Endothelial cell (in vitro differentiated cells): Measurements from ENCODE around the gene FNIP2. TPM values are rescaled to one million over a fixed set of nuclear protein-coding genes. Genes with fewer than 3 reads are reported as not detected.
"Not testable (repeated sequence)": the region's sequence is repeated elsewhere in the genome, so short reads cannot be mapped to it uniquely, and the experiment has no call there.

Experiments
- DNase-seq: peaks from one replicate; pipeline ENCODE4 v3.0.0; 2021; ENCODE audit warnings: low spot score
- H3K27ac Mint-ChIP-seq: one replicate; pipeline ENCODE4 v1.8.0; 2021; ENCODE audit warnings: mixed read lengths, inconsistent platforms; ENCODE audit not compliant: unreplicated experiment
- H3K27me3 Mint-ChIP-seq: one replicate; pipeline ENCODE4 v1.8.0; 2021; ENCODE audit warnings: mild to moderate bottlenecking, moderate library complexity, mixed read lengths, inconsistent platforms; ENCODE audit not compliant: unreplicated experiment
- H3K36me3 Mint-ChIP-seq: one replicate; pipeline ENCODE4 v1.8.0; 2021; ENCODE audit warnings: mild to moderate bottlenecking, low read depth, mixed read lengths, inconsistent platforms; ENCODE audit not compliant: unreplicated experiment
- H3K4me1 Mint-ChIP-seq: one replicate; pipeline ENCODE4 v1.8.0; 2021; ENCODE audit warnings: mild to moderate bottlenecking, mixed read lengths, inconsistent platforms; ENCODE audit not compliant: unreplicated experiment
- H3K4me3 Mint-ChIP-seq: one replicate; pipeline ENCODE4 v1.8.0; 2021; ENCODE audit warnings: mild to moderate bottlenecking, mixed read lengths, inconsistent platforms; ENCODE audit not compliant: unreplicated experiment
- H3K9me3 Mint-ChIP-seq: one replicate; pipeline ENCODE4 v1.8.0; 2021; ENCODE audit warnings: mixed read lengths, inconsistent platforms; ENCODE audit not compliant: unreplicated experiment
- total RNA-seq: library from RNA; stranded (reverse); fragmentation: NEBNext Ultra II Directional; extraction: Animal tissue kit (Norgen Biotek cat#: 25700); gene quantifications from one replicate; pipeline ENCODE4 v1.2.1, GENCODE V29; 2021; ENCODE audit not compliant: unreplicated experiment
- TF ChIP-seq, protein P1 (sequence below): fragments of 200-600 bp; sonication (generic); IDR thresholded peaks from one replicate; pipeline ENCODE4 v1.5.0; 2021; ENCODE audit warnings: antibody characterized with exemption; ENCODE audit not compliant: unreplicated experiment

The FNIP2 gene
- total RNA-seq, 1 donor from 2014 or later = 34.3 TPM

DNA sequence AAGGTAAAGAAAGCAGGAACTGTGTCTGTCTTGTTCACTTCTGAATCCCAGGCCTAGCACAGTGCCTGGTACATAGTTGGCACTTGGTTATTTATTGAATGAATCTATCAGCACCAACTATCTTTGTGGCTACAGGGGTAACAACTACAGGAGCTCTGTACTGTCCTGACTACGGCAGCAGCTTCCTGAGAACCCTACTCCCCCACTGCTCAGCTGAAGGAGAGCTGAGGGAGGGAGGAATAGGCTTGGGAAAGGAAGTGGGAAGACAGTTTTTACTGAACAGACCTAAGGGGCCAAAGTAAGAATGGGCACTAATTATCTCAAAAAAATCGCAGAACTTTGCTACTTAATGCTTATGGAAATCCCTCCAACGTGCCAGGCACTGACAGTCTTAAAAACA lies 178.0 kb downstream of the FNIP2 start:
- no peaks in the 10 kb centered on the region for H3K27me3 Mint-ChIP-seq
- H3K4me3 Mint-ChIP-seq = no peak overlapping the region
- no peak for DNase-seq
- peaks cover 2% of the 10 kb centered on the region for H3K36me3 Mint-ChIP-seq
- H3K27ac Mint-ChIP-seq = no peak overlapping the region
- H3K4me1 Mint-ChIP-seq = no peaks in the 10 kb centered on the region
- TF ChIP-seq, protein P1, sequence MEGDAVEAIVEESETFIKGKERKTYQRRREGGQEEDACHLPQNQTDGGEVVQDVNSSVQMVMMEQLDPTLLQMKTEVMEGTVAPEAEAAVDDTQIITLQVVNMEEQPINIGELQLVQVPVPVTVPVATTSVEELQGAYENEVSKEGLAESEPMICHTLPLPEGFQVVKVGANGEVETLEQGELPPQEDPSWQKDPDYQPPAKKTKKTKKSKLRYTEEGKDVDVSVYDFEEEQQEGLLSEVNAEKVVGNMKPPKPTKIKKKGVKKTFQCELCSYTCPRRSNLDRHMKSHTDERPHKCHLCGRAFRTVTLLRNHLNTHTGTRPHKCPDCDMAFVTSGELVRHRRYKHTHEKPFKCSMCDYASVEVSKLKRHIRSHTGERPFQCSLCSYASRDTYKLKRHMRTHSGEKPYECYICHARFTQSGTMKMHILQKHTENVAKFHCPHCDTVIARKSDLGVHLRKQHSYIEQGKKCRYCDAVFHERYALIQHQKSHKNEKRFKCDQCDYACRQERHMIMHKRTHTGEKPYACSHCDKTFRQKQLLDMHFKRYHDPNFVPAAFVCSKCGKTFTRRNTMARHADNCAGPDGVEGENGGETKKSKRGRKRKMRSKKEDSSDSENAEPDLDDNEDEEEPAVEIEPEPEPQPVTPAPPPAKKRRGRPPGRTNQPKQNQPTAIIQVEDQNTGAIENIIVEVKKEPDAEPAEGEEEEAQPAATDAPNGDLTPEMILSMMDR = no peak
- no peaks in the 10 kb centered on the region for H3K9me3 Mint-ChIP-seq

DNA sequence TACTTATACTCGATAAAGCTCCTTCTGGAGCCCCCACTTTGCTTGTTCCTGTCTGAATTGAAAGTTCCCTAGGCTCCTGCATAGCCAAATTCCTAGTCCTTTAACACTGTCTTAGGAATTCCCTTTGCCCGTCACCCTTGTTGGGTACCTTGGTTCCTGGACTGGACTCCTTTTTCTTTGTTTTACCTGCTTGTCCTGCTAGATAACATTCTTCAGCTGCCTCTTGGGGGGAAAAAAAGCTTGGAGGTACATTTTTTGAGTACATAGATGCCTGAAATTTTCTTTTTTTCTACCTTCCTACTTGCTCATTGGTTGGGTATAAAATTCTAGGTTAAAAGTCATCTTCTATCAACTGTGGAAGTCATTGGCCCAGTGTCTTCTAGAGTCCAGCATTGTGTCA lies 179.2 kb downstream of the FNIP2 start:
- DNase-seq = no peak
- Mint-ChIP-seq H3K4me3 (no peak overlapping the region), H3K27me3 (no peaks in the 10 kb centered on the region), H3K9me3 (peaks cover 11% of the 10 kb centered on the region), H3K27ac (no peak overlapping the region), H3K4me1 (no peaks in the 10 kb centered on the region), H3K36me3 (peaks cover 12% of the 10 kb centered on the region)
- TF ChIP-seq, protein P1 = no peak

DNA sequence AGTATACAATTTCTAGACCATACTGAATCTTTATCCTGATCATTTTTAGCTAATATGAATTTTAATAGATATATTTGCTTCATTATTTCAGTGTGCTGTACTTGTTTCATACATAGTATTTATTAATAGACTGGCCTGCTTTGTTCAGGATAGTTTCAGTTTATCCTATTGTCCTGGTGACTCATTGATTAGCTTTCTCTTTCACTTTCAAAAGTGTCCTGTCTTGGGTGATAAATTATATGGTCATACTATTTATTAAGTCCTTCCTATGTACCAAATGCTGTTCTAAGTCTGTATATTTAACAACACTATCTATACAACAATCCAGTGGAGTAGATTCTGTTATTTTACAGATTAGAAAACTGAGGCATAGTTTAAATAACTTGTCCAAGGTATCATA lies 180.3 kb downstream of the FNIP2 start:
- Mint-ChIP-seq H3K36me3 (peaks cover 16% of the 10 kb centered on the region), H3K4me3 (no peak overlapping the region), H3K9me3 (peaks cover 11% of the 10 kb centered on the region), H3K27me3 (no peaks in the 10 kb centered on the region), H3K4me1 (no peaks in the 10 kb centered on the region), H3K27ac (no peak overlapping the region)
- TF ChIP-seq, protein P1 = no peak
- DNase-seq = no peak

DNA sequence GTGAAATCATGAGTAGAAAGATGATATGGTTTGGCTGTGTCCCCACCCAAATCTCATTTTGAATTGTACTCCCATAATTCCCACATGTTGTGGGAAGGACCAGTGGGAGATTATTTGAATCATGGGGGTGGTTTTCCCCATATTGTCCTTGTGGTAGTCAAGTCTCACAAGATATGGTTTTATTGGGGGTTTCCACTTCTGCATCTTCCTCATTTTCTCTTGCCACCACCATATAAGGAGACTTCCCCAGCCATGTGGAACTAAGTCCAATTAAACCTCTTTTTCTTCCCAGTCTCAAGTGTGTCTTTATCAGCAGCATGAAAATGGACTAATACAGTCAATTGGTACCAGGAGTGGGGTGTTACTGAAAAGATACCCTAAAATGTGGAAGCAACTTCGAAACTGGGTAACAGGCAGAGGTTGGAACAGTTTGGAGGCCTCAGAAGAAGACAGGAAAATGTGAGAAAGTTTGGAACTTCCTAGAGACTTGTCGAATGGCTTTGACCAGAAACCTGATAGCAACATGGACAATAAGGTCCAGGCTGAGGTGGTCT lies 183.5 kb downstream of the FNIP2 start:
- H3K27ac Mint-ChIP-seq, H3K27me3 Mint-ChIP-seq, H3K4me3 Mint-ChIP-seq, H3K4me1 Mint-ChIP-seq, DNase-seq: not testable (repeated sequence)
- H3K9me3 Mint-ChIP-seq = peaks cover 11% of the 10 kb centered on the region
- peaks cover 19% of the 10 kb centered on the region for H3K36me3 Mint-ChIP-seq

DNA sequence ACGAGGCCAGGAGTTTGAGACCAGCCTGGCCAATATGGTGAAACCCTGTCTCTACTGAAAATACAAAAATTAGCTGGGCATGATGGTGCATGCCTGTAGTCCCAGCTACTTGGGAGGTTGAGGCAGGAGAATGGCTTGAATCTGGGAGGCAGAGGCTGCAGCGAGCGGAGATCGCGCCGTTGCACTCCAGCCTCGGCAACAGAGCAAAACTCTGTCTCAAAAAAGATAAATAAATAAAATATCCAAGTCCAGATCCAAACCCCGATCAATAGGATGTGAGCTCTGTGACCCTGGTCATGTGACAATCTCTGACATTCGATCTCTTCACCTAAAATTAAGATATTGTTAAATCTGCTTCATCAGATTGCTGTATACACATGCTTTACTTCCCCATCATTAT lies 187.5 kb downstream of the FNIP2 start:
- H3K27me3 Mint-ChIP-seq, H3K4me3 Mint-ChIP-seq, H3K27ac Mint-ChIP-seq, DNase-seq, H3K4me1 Mint-ChIP-seq: not testable (repeated sequence)
- Mint-ChIP-seq H3K9me3 (peaks cover 11% of the 10 kb centered on the region), H3K36me3 (peaks cover 19% of the 10 kb centered on the region)

DNA sequence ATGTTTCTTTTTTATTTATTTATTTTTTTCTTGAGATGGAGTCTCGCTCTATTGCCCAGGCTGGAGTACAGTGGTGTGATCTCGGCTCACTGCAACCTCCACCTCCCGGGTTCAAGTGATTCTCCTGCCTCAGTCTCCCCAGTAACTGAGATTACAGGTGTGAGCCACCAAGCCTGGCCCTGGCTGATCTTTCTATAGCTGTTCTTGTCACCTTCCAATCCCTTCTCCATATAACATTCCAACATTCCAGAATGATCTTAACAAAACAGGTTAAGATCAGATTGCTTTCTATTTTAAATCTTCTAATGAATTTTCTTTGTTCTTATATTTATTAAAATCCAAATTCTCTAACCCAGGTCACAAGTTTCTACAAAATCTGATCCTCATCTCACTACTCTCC lies 188.1 kb downstream of the FNIP2 start:
- H3K9me3 Mint-ChIP-seq = peaks cover 10% of the 10 kb centered on the region
- H3K4me1 Mint-ChIP-seq, H3K4me3 Mint-ChIP-seq, H3K27ac Mint-ChIP-seq, DNase-seq, H3K27me3 Mint-ChIP-seq: not testable (repeated sequence)
- H3K36me3 Mint-ChIP-seq = peaks cover 16% of the 10 kb centered on the region

Other genes with a start within 250 kb of the FNIP2 start
- gene RXFP1, start 247.1 kb upstream of the FNIP2 start, total RNA-seq = not detected
- gene C4orf46, start 97.1 kb upstream of the FNIP2 start, total RNA-seq = 7.0 TPM
- gene ETFDH, start 96.7 kb upstream of the FNIP2 start, total RNA-seq = 9.2 TPM
- gene PPID, start 45.6 kb upstream of the FNIP2 start, total RNA-seq = 14.7 TPM